Thoracic aorta (tissue), 2 donors: ENCODE measurements around the gene FKBP4. TPM values are rescaled to one million over a fixed set of nuclear protein-coding genes. Genes with fewer than 3 reads are reported as not detected.

Source experiments
- ATAC-seq: fragments of 150-250 bp; one replicate; pipeline ENCODE4 v1.8.0; 2017; ENCODE audit warnings: low read depth; ENCODE audit not compliant: insufficient number of reproducible peaks, low FRiP score
- DNase-seq: peaks from one replicate; pipeline ENCODE4 v3.0.0-alpha.2; 2020; ENCODE audit warnings: low spot score
- H3K27ac ChIP-seq, 2 donors: fragments of 200-600 bp; sonication (generic); 1 replicate in 1 of 2; 2 replicates in 1 of 2; pipeline ENCODE4 v1.5.1; 2016; ENCODE audit warnings: mild to moderate bottlenecking in 2 of 2, moderate library complexity in 2 of 2
- H3K27me3 ChIP-seq: fragments of 200-600 bp; sonication (generic); replicated peaks from 2 replicates; pipeline ENCODE4 v1.6.0; 2016; ENCODE audit warnings: mild to moderate bottlenecking; ENCODE audit not compliant: insufficient read depth
- H3K36me3 ChIP-seq: fragments of 200-600 bp; sonication (generic); one replicate; pipeline ENCODE4 v1.5.1; 2016
- H3K4me1 ChIP-seq, 2 donors: fragments of 200-600 bp; sonication (generic); 1 replicate in 1 of 2; 2 replicates in 1 of 2; pipeline versions ENCODE4 v1.5.1 to v1.6.0; 2016; ENCODE audit warnings: low read depth in 2 of 2, mild to moderate bottlenecking in 1 of 2; ENCODE audit not compliant: control insufficient read depth in 1 of 2
- H3K4me3 ChIP-seq: fragments of 200-600 bp; sonication (generic); 2 replicates; pipeline ENCODE4 v1.5.1; 2016; ENCODE audit warnings: mild to moderate bottlenecking
- H3K9me3 ChIP-seq: fragments of 200-600 bp; sonication (generic); 2 replicates; pipeline ENCODE4 v1.5.1; 2016
- CTCF ChIP-seq: fragments of 200-600 bp; sonication (generic); IDR thresholded peaks from one replicate; pipeline ENCODE4 v1.5.1; 2019; ENCODE audit warnings: antibody characterized with exemption
- total RNA-seq, 2 donors: library from RNA; depleted of rRNA; stranded (reverse); fragments of >200 nt; gene quantifications; one replicate each; pipeline versions ENCODE4 v1.1.0 to v1.2.3, GENCODE V29; 2016

FKBP4 gene
- total RNA-seq, 2 donors from 2014 or later: 26.6 to 30.5 TPM

GRCh38 chr12:2751686-2752085, 43.1 kb upstream of the FKBP4 start:
- H3K4me1 ChIP-seq: no peaks in the 10 kb centered on the region
- no peak overlapping the region for H3K27ac ChIP-seq
- H3K27me3 ChIP-seq: no peaks in the 10 kb centered on the region
- no peak overlapping the region for H3K4me3 ChIP-seq
- no peaks in the 10 kb centered on the region for H3K36me3 ChIP-seq
- H3K9me3 ChIP-seq: no peaks in the 10 kb centered on the region
- ATAC-seq (no peak), DNase-seq (no peak)
- no peak for TF ChIP-seq CTCF

DNA sequence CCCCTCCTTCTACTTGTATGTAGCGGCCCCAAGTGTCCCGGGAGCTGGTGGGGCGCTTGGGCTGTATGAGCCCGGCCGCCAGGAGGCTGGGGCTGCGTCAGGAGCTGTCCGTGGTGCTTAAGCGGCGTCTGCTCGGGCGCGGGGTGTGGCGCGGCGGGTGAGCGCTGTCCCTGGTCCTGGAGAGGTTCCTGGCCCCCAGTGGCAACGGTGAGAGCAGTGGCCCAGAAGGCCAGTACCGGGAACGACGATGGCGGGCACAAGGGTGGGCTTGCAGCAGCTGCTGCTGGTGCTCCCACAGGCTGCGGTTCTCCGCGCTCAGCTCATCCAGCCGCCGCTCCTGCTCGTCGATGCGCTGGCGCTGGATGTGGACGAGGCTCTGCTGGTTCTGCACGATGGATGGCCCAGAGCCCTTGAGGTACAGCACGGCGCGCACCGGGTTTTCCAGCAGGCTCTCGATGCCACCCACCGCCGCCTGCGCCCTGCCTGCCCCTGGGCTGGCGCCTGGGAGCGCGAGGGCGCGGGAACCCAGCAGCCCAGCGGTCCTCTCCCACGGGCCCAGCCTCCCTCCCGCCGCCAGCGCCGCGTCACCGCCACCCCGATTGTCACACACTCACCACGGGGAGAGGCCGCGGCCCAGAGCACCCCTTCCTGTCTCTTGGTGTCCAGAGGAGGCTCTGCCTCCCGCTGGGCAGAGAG, 41.9 kb upstream of the FKBP4 start:
- no peaks in the 10 kb centered on the region for H3K27me3 ChIP-seq
- no peak overlapping the region for H3K27ac ChIP-seq
- TF ChIP-seq CTCF: no peak
- H3K4me3 ChIP-seq: no peak overlapping the region
- ATAC-seq (peak; percentile 43), DNase-seq (no peak)
- H3K9me3 ChIP-seq: no peaks in the 10 kb centered on the region
- H3K4me1 ChIP-seq: no peaks in the 10 kb centered on the region
- no peaks in the 10 kb centered on the region for H3K36me3 ChIP-seq

DNA sequence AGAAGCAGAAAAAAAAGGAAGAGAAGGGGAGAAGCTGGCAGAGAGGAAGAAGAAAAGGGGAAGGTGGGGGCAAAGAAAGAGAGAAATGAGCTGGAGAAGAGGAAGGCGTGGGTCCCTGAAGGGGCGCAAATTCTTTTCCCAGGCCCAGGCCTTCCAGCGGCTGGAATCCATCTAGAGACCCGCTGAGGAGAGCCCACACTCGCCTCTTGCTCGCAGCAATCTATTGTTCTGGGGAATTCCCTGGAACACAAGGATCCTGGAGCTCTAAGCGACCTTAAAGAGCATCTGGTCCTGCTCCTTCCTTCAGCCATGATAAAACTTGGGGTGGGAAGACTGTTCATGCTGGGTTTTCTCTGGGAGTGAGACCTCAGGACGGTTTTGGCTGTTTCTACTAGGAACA, 41.2 kb upstream of the FKBP4 start:
- Histone ChIP-seq H3K36me3 (no peaks in the 10 kb centered on the region), H3K27ac (no peak overlapping the region), H3K9me3 (no peaks in the 10 kb centered on the region), H3K4me3 (no peak overlapping the region), H3K4me1 (no peaks in the 10 kb centered on the region), H3K27me3 (no peaks in the 10 kb centered on the region)
- no peak for TF ChIP-seq CTCF
- DNase-seq (no peak), ATAC-seq (no peak)

- no peak overlapping the region for H3K4me3 ChIP-seq
- no peaks in the 10 kb centered on the region for H3K27me3 ChIP-seq
- H3K27ac ChIP-seq: no peak overlapping the region
- no peaks in the 10 kb centered on the region for H3K36me3 ChIP-seq
- DNase-seq (no peak), ATAC-seq (no peak)
- TF ChIP-seq CTCF: no peak
- H3K9me3 ChIP-seq: no peaks in the 10 kb centered on the region
- no peaks in the 10 kb centered on the region for H3K4me1 ChIP-seq
Measured at GRCh38 chr12:2754208-2754607, 40.6 kb upstream of the FKBP4 start.

GRCh38 chr12:2756756-2757155, 38.0 kb upstream of the FKBP4 start:
- Histone ChIP-seq H3K9me3 (no peaks in the 10 kb centered on the region), H3K27me3 (no peaks in the 10 kb centered on the region), H3K4me1 (no peaks in the 10 kb centered on the region), H3K36me3 (no peaks in the 10 kb centered on the region), H3K27ac (no peak overlapping the region), H3K4me3 (no peak overlapping the region)
- ATAC-seq (no peak), DNase-seq (no peak)
- no peak for TF ChIP-seq CTCF
